ENCODE measurements around the gene TGM2. TPM values are rescaled to one million over a fixed set of nuclear protein-coding genes. Genes with fewer than 3 reads are reported as not detected.

TGM2 gene
- total RNA-seq, 4 donors from 2014 or later, result 72.0 to 200 (median 73.4) TPM

- DNase-seq (ENCODE audit: low spot score), result no peak
- no peak for TF ChIP-seq CTCF (IDR thresholded peaks at IDR 0.05)
- ATAC-seq (ENCODE audit: low FRiP score), result no peak
These were observed 73.4 kb downstream of the TGM2 start for GRCh38 chr20:38091441-38092216.

- DNase-seq (ENCODE audit: low spot score), result no peak
- no peak for ATAC-seq (ENCODE audit: low FRiP score)
These were observed 75.0 kb downstream of the TGM2 start for GRCh38 chr20:38090061-38090460.

DNA sequence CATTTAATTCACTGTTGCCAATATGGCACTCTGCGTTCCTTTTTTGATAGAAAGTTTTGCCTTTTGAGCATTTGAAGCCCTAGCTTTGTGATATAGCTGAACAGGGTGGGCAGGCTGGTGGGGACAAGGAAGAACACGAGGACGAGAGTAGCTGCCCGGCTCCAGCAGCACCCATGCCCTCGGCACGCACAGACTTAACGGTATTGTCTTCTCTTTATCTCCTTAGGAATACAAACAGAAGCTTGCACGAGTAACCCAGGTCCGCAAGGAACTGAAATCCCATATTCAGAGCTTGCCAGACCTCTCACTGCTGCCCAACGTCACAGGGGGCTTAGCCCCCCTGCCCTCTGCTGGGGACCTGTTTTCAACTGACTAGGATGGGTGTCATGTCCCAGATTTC lies 75.6 kb downstream of the TGM2 start:
- ATAC-seq (ENCODE audit: low FRiP score) (no peak), DNase-seq (ENCODE audit: low spot score) (no peak)
- TF ChIP-seq CTCF (IDR thresholded peaks at IDR 0.05), result no peak

More at GRCh38 chr20:38090061-38090460, 75.0 kb downstream of the TGM2 start:
- no peak for TF ChIP-seq CTCF (IDR thresholded peaks at IDR 0.05)

GRCh38 chr20:38085026-38085425 lies 80.0 kb downstream of the TGM2 start:
- ATAC-seq (ENCODE audit: low FRiP score) (peak; percentile 38), DNase-seq (ENCODE audit: low spot score) (no peak)
- no peak for TF ChIP-seq CTCF (IDR thresholded peaks at IDR 0.05)

GRCh38 chr20:38084425-38084951 lies 80.6 kb downstream of the TGM2 start:
- ATAC-seq (ENCODE audit: low FRiP score), result peak; percentile 45
- no peak for DNase-seq (ENCODE audit: low spot score)
- no peak for TF ChIP-seq CTCF (IDR thresholded peaks at IDR 0.05)

DNA sequence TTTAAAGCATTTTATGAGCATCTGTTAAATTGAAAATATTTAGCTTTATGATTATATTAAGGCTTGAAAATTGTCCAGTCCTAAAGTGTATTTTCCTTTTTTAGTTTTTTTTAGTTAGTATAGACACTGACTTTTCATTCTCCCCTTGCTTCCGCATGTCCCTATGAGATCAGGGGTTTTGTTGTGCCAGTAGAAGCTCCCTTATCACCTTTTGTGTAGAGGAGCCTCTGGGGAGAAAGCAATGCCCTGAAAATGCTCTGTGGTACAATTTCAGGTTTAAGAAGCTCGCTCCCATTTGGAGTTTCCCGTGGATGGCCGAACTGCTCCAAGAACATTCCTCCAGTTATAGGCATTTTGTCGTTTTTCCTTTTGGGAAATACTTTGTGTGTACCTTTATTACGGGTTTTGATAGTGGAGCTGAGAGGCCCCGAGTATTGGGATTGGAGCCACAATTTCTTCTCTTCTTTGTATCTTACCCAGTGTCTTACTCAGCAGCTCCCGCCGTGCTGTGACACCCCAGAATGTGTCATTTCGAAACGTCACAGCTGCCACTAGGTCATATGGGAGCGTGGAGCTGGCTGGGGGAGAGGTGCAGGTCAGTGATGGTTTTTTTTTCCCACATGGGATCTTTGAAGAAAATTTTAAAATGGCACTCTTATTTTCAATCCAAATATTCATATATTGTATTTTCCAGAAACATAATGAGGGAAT lies 81.6 kb downstream of the TGM2 start:
- TF ChIP-seq CTCF (IDR thresholded peaks at IDR 0.05), result no peak
- no peak for ATAC-seq (ENCODE audit: low FRiP score)
- DNase-seq (ENCODE audit: low spot score), result no peak
